ENCODE results near the gene FAM174C. TPM values are rescaled to one million over a fixed set of nuclear protein-coding genes. Genes with fewer than 3 reads are reported as not detected.
"Not testable (repeated sequence)": the region's sequence is repeated elsewhere in the genome, so short reads cannot be mapped to it uniquely, and the experiment has no call there.

Gene FAM174C
- polyA plus RNA-seq, 3 donors from 2014 or later = 50.5 to 98.4 (median 86.9) TPM

GRCh38 chr19:1311543-1312091, 36.3 kb downstream of the FAM174C start:
- no peaks in the 10 kb centered on the region for H3K9me3 Mint-ChIP-seq
- DNase-seq = no peak
- H3K27me3 Mint-ChIP-seq (ENCODE audit: low read depth in 3 of 3) = peaks cover 2 to 7% (median 4%) of the 10 kb centered on the region in 3 donors
- no peaks in the 10 kb centered on the region for H3K36me3 Mint-ChIP-seq
- no peaks in the 10 kb centered on the region for H3K4me1 Mint-ChIP-seq
- no peak overlapping the region for H3K4me3 Mint-ChIP-seq
- no peak overlapping the region for H3K27ac Mint-ChIP-seq

DNA sequence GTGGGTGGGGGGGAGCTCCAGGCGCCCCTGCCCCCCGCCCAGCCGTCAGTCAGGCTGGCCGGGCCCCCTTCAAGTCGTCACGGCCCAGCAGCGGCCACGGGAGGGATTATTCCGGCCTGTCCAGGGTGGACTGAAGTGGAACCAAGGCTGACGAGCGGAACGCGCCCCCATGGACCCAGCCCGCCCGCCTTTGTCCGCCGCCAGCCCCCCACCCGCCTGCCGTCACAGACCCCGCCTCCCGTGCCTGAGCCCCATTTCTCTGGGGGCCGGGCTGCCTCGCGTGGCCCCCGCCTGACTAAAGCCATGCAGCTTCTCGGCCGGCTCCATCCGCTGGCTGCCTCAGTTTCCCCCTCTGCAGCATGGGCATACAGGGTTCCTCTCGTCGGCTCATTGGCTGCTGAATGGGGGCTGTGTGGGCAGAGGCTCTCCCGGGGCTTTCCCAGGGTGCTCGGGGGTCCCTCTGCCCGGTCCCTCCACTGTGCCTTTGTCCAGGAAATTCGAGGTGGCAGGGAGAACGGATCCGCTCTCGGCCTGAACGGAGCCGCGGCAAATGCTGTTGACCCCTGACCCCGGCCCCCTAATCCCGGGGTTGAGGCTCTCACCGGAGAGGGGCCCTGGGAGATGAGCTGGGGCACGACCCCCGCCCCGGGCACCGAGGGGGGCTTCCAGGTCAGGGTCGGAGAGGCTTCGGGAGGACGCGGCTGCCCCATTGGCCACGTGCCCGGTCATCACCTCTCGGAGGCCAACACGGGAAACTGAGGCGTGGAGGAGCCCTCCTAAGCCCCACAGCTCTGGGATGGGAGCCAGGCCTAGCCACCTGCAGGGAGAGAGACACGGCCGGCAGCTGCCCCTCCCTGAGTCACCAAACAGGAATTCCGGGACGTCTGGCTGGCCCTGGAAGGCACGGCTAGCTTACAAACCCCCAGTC, 37.7 kb downstream of the FAM174C start:
- H3K27me3 Mint-ChIP-seq (ENCODE audit: low read depth in 3 of 3) = peaks cover 2 to 12% (median 4%) of the 10 kb centered on the region in 3 donors
- H3K36me3 Mint-ChIP-seq = no peaks in the 10 kb centered on the region
- no peak overlapping the region for H3K27ac Mint-ChIP-seq
- no peak for DNase-seq
- no peak overlapping the region for H3K4me3 Mint-ChIP-seq
- H3K9me3 Mint-ChIP-seq = no peaks in the 10 kb centered on the region
- H3K4me1 Mint-ChIP-seq = no peaks in the 10 kb centered on the region

DNA sequence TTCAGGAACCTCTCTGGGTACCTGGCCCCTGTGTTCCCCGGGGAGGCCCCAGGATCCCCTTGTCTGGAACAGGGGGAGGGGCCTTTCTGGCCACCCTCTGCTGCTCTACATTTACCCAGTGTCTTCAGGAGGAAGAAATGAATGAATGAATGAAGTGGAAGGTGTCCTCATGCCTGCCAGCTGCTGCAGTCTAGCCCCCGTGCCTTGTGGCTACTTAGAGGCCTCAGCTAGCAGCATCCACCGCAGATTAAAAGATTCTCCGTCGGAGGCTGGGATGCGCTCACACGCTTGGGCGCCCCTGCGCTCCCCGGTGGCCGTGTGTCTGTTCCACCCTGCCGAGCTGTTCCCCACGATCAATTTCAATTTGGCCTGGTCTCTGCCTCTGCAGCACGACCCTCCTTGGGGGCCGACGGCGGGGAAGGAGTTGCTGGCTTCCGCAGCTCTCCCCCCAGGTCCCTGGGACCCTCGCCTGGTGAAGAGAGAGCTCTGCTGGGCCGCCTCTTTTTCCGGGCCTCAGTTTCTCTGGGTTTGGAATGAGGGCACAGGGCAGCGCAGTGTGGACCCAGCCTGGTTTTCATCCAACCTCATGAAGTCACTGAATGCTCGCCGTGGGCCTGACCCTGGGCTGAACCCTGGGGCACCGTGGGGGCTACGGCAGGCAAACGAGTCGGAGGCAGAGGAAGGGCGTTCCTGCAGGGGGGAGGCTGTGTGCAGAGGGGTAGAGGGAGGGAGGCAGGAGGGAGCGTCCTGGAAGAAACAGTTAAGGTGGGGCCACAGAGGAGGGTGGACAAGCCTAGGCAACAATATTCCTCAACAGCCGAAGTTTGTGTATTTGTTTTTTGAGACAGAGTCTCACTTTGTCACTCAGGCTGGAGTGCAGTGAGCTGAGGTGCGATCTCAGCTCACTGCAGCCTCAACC, 38.6 kb downstream of the FAM174C start:
- DNase-seq = no peak
- H3K27me3 Mint-ChIP-seq (ENCODE audit: low read depth in 3 of 3) = peaks cover 2 to 14% (median 4%) of the 10 kb centered on the region in 3 donors
- H3K4me3 Mint-ChIP-seq = peak overlapping the region in 1 of 5 donors; percentile 24
- H3K9me3 Mint-ChIP-seq = no peaks in the 10 kb centered on the region
- no peak overlapping the region for H3K27ac Mint-ChIP-seq
- no peaks in the 10 kb centered on the region for H3K36me3 Mint-ChIP-seq
- H3K4me1 Mint-ChIP-seq = no peaks in the 10 kb centered on the region

GRCh38 chr19:1315470-1316166, 40.3 kb downstream of the FAM174C start:
- Mint-ChIP-seq H3K27me3 (ENCODE audit: low read depth in 3 of 3) (peaks cover 2 to 14% (median 8%) of the 10 kb centered on the region in 3 donors), H3K36me3 (no peaks in the 10 kb centered on the region), H3K4me1 (no peaks in the 10 kb centered on the region), H3K4me3 (no peak overlapping the region), H3K9me3 (no peaks in the 10 kb centered on the region), H3K27ac (no peak overlapping the region)
- DNase-seq = peak in 2 of 3 donors; percentile 18 to 26

GRCh38 chr19:1316466-1316865, 41.1 kb downstream of the FAM174C start:
- Mint-ChIP-seq H3K9me3 (peaks cover 0 to 2% (median 0%) of the 10 kb centered on the region in 6 donors), H3K4me3 (no peak overlapping the region)

GRCh38 chr19:1317274-1318003, 42.1 kb downstream of the FAM174C start:
- no peak overlapping the region for H3K27ac Mint-ChIP-seq
- no peaks in the 10 kb centered on the region for H3K4me1 Mint-ChIP-seq
- peaks cover 0 to 3% (median 0%) of the 10 kb centered on the region in 6 donors for H3K9me3 Mint-ChIP-seq
- no peaks in the 10 kb centered on the region for H3K36me3 Mint-ChIP-seq
- H3K4me3 Mint-ChIP-seq = peak overlapping the region in 1 of 5 donors; percentile 30
- H3K27me3 Mint-ChIP-seq (ENCODE audit: low read depth in 3 of 3) = peaks cover 4 to 18% (median 9%) of the 10 kb centered on the region in 3 donors
- no peak for DNase-seq

More at GRCh38 chr19:1316466-1316865, 41.1 kb downstream of the FAM174C start:
- no peak for DNase-seq
- Mint-ChIP-seq H3K4me1 (no peaks in the 10 kb centered on the region), H3K27me3 (ENCODE audit: low read depth in 3 of 3) (peaks cover 4 to 18% (median 8%) of the 10 kb centered on the region in 3 donors), H3K36me3 (no peaks in the 10 kb centered on the region), H3K27ac (no peak overlapping the region)

DNA sequence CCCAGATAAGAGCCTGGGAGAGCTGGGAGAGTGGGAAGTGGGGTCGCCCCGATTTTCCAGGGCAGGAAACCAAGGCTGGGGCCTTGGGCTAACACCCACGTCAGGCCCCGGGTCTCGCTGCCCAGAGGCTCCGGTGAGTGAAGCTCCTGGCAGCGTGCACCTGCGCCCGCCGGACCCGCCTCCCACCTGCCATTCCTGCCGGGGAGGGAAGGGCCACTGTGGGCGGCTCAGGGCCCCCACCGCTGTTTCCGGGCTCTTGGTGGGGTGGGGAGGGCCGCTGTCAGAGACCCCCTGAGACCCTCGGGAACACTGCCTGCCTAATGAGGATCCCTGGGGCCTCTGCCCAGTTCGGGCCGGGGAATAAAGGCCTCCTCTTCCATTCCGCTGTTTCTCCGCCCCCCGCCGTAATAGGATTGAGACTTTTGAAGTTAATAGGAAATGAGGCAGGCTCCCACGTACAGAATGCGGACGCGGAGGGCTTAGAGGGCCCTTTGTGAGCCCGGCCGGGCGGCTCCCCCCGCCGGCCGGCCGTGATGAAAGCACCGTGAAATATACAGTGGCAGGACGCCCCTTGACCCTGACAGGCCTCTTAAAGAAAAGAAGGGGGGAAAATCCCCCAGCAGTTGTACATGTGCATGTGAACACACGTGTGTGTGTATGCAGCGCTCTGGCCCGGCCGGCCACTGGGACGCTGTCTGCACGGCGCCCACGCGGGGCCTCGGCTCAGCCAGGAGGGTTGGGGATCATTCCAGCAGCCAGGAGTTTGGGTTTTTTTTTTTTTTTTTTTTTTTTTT, 43.5 kb downstream of the FAM174C start:
- H3K27me3 Mint-ChIP-seq (ENCODE audit: low read depth in 3 of 3) = peaks cover 4 to 21% (median 17%) of the 10 kb centered on the region in 3 donors
- no peak overlapping the region for H3K27ac Mint-ChIP-seq
- H3K4me1 Mint-ChIP-seq = peaks cover 0 to 2% of the 10 kb centered on the region in 2 donors
- peaks cover 0 to 5% (median 4%) of the 10 kb centered on the region in 3 donors for H3K36me3 Mint-ChIP-seq
- peaks cover 0 to 5% (median 0%) of the 10 kb centered on the region in 6 donors for H3K9me3 Mint-ChIP-seq
- DNase-seq = no peak
- H3K4me3 Mint-ChIP-seq = no peak overlapping the region

GRCh38 chr19:1320282-1320650, 44.9 kb downstream of the FAM174C start:
- H3K36me3 Mint-ChIP-seq, H3K27ac Mint-ChIP-seq, H3K9me3 Mint-ChIP-seq, H3K4me1 Mint-ChIP-seq, DNase-seq, H3K4me3 Mint-ChIP-seq: not testable (repeated sequence)
- peaks cover 7 to 24% (median 19%) of the 10 kb centered on the region in 3 donors for H3K27me3 Mint-ChIP-seq (ENCODE audit: low read depth in 3 of 3)

GRCh38 chr19:1321539-1321938, 46.2 kb downstream of the FAM174C start:
- H3K27ac Mint-ChIP-seq = no peak overlapping the region
- H3K27me3 Mint-ChIP-seq (ENCODE audit: low read depth in 3 of 3) = peaks cover 6 to 23% (median 21%) of the 10 kb centered on the region in 3 donors
- H3K4me3 Mint-ChIP-seq = no peak overlapping the region
- no peak for DNase-seq
- H3K36me3 Mint-ChIP-seq = peaks cover 0 to 5% (median 4%) of the 10 kb centered on the region in 3 donors
- peaks cover 0 to 6% of the 10 kb centered on the region in 2 donors for H3K4me1 Mint-ChIP-seq
- peaks cover 0 to 5% (median 0%) of the 10 kb centered on the region in 6 donors for H3K9me3 Mint-ChIP-seq

- peaks cover 0 to 5% (median 0%) of the 10 kb centered on the region in 6 donors for H3K9me3 Mint-ChIP-seq
- peaks cover 6 to 22% (median 21%) of the 10 kb centered on the region in 3 donors for H3K27me3 Mint-ChIP-seq (ENCODE audit: low read depth in 3 of 3)
- peaks cover 0 to 6% of the 10 kb centered on the region in 2 donors for H3K4me1 Mint-ChIP-seq
- peak overlapping the region in 1 of 6 donors; percentile 67 for H3K27ac Mint-ChIP-seq
- H3K36me3 Mint-ChIP-seq = peaks cover 0 to 5% (median 4%) of the 10 kb centered on the region in 3 donors
- no peak for DNase-seq
- H3K4me3 Mint-ChIP-seq = peak overlapping the region in 1 of 5 donors; percentile 22
Observed at GRCh38 chr19:1322198-1322981, 47.1 kb downstream of the FAM174C start.

DNA sequence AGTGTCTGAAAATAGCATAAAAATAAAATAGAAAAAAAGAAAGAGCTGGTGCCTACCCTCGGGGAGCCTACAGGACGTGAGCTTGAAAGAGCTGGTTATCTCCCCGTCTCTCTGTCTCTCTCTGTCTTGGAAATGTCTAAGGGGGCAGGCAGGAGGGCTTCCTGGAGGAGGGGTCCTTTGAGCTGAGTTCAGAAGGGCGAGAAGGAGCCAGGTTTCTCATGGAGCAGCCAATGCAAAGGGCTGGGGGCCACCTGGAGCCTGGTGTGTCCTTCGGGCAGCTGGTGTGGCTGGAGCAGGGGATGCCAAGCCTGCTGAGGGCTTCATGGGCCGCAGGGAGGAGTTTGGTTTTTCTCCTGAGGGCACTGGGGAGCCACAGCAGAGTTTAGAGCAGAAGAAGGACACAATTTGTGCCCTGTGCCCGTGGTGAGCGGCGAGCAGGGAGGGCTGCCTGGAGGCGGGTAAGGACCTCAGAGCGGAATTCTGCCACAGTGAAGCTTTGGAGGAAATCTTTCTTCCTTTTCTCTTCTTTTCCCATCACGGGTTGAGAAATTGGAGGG, 49.0 kb downstream of the FAM174C start:
- no peak for DNase-seq
- Mint-ChIP-seq H3K27me3 (ENCODE audit: low read depth in 3 of 3) (peaks cover 7 to 19% (median 16%) of the 10 kb centered on the region in 3 donors), H3K4me1 (peaks cover 0 to 6% of the 10 kb centered on the region in 2 donors), H3K27ac (no peak overlapping the region), H3K9me3 (peaks cover 0 to 5% (median 0%) of the 10 kb centered on the region in 6 donors), H3K36me3 (peaks cover 0 to 5% (median 4%) of the 10 kb centered on the region in 3 donors), H3K4me3 (peak overlapping the region in 2 of 5 donors; percentile 5 to 30)
